GM21390 (cell line): Measurements from ENCODE around the gene TRIM24.
"Not testable (repeated sequence)": the region's sequence is repeated elsewhere in the genome, so short reads cannot be mapped to it uniquely, and the experiment has no call there.

ENCODE experiments used
- ATAC-seq: cut with Tn5 transposase; IDR thresholded peaks from one replicate; pipeline ENCODE4 v1.9.1; 2021; ENCODE audit not compliant: unreplicated experiment

Gene TRIM24

GRCh38 chr7:138491612-138492386 is 31.7 kb downstream of the TRIM24 start:
- ATAC-seq: no peak

- ATAC-seq: no peak
Measured at GRCh38 chr7:138492423-138492822, 32.4 kb downstream of the TRIM24 start.

- ATAC-seq: no peak
Measured at GRCh38 chr7:138493535-138493934, 33.5 kb downstream of the TRIM24 start.

- no peak for ATAC-seq
Measured at GRCh38 chr7:138495485-138495884, 35.4 kb downstream of the TRIM24 start.

- no peak for ATAC-seq
Measured at GRCh38 chr7:138499340-138499739, 39.3 kb downstream of the TRIM24 start.

- not testable (repeated sequence) for ATAC-seq
Measured at GRCh38 chr7:138500303-138500702, 40.2 kb downstream of the TRIM24 start.

GRCh38 chr7:138500892-138501291 is 40.8 kb downstream of the TRIM24 start:
- ATAC-seq: no peak

- no peak for ATAC-seq
Measured at GRCh38 chr7:138502023-138502767, 42.1 kb downstream of the TRIM24 start.

- no peak for ATAC-seq
Measured at GRCh38 chr7:138505361-138505873, 45.4 kb downstream of the TRIM24 start.

GRCh38 chr7:138506764-138507163 is 46.7 kb downstream of the TRIM24 start:
- ATAC-seq: no peak

GRCh38 chr7:138510003-138510402 is 49.9 kb downstream of the TRIM24 start:
- no peak for ATAC-seq

- ATAC-seq: no peak
Measured at GRCh38 chr7:138512092-138512858, 52.2 kb downstream of the TRIM24 start.

- ATAC-seq: no peak
Measured at GRCh38 chr7:138512885-138513284, 52.8 kb downstream of the TRIM24 start.

- no peak for ATAC-seq
Measured at GRCh38 chr7:138513344-138513871, 53.3 kb downstream of the TRIM24 start.

- no peak for ATAC-seq
Measured at GRCh38 chr7:138514044-138514443, 54.0 kb downstream of the TRIM24 start.

- ATAC-seq: peak; percentile 64
Measured at GRCh38 chr7:138515001-138515528, 55.0 kb downstream of the TRIM24 start.

- no peak for ATAC-seq
Measured at GRCh38 chr7:138519061-138519798, 59.2 kb downstream of the TRIM24 start.

GRCh38 chr7:138520742-138521141 is 60.7 kb downstream of the TRIM24 start:
- ATAC-seq: no peak

- ATAC-seq: no peak
Measured at GRCh38 chr7:138521837-138522461, 61.9 kb downstream of the TRIM24 start.

GRCh38 chr7:138524259-138524658 is 64.2 kb downstream of the TRIM24 start:
- no peak for ATAC-seq
